ENCODE data around the gene DPCD.

Gene DPCD

GRCh38 chr10:101567165-101568006, 20.7 kb upstream of the DPCD start:
- FAIRE-seq (no peak), DNase-seq (ENCODE audit: low spot score) (no peak)

DNA sequence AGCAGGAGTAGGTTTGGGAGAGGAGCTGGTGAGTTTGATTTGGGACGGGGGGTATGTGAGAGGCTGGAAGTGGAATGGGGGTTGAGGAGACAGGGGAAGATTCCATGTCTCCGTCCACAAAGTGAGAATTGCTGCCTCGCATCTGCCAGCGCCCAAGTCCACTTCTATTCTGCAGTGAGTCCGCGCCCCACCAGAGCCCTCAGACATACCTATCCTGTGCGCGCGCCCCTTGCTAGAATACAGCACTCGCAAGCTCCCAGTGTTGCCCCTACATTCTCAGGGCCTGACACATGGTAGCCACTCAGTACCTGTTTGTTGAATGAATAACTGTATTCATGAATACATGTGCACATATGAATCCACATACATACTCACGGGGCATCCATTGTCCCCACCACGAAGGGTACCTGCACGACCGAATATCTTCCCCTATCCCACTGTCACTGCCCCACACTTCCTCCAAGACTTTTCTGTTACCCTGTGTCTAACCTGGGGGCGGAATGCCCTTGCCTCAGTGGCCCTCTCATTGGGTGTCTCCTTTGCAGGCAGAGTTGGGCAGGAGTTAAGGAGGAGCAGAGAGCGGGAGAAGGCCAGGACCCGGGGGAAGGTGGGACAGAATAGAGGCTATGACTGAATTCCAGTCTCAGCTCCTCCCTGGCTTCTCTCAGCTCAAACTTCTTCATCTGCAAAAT, 19.9 kb upstream of the DPCD start:
- DNase-seq (ENCODE audit: low spot score) (no peak), FAIRE-seq (no peak)

DNA sequence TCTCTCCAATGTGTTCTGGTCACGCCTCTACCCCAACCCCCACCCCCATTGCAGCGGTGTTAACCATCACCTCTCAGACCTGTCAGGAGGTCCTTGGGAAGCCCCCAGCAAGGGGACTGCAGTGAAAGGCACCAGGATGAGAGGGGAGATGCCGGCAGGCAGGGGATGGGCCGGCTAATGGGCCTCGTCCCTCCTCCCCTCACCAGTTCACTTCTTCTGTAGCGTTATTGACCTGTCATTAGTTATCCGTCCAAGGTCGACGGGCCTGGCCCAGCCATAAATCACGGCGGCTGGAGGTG, 18.8 kb upstream of the DPCD start:
- no peak for FAIRE-seq
- DNase-seq (ENCODE audit: low spot score): no peak

- FAIRE-seq: peak; percentile 9
- DNase-seq (ENCODE audit: low spot score): peak; percentile 92
These were observed 18.3 kb upstream of the DPCD start for GRCh38 chr10:101569622-101570427.

DNA sequence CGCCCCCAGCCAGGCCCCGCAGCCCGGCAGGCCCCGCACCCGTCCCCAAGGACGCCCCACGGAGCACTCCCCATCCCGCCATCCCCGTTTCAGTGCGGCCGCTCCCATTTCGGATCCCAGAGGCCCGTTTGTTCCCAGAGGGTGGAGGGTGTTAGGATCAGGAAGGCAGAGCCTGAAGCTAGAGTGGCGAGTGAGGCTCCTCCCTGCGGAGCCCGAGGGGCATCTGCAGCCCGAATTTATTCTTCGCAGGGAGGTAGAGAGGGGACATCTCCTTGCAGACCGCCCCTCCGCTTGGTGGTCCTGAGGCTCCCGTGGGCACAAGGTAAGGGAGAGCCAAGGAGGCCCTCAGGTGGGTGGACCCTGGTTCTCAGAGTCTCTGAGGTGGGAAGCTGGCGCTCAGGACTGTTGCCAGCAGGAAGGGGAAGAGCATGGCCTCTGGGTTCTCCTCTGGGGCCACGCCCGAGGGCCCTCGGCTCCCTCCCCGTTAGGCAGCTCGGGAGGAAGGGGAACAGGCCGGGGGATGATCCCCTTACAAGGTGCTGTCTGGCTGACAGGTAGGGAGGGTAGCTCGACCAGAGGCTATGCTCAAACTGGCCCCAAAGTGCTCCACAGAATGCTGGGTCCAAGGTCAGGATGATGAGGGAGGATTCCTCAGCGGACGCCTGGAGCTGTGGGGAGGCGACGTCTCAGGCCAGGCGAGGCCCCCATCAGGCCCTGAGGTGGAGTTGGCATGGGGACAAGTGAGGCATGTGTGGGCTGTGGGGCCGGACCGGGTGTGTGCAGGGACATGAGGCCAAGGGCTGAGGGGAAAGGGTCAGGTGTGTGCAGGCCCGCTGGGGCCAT, 17.5 kb upstream of the DPCD start:
- no peak for FAIRE-seq
- no peak for DNase-seq (ENCODE audit: low spot score)

GRCh38 chr10:101571271-101571925, 16.7 kb upstream of the DPCD start:
- DNase-seq (ENCODE audit: low spot score) (no peak), FAIRE-seq (no peak)

DNA sequence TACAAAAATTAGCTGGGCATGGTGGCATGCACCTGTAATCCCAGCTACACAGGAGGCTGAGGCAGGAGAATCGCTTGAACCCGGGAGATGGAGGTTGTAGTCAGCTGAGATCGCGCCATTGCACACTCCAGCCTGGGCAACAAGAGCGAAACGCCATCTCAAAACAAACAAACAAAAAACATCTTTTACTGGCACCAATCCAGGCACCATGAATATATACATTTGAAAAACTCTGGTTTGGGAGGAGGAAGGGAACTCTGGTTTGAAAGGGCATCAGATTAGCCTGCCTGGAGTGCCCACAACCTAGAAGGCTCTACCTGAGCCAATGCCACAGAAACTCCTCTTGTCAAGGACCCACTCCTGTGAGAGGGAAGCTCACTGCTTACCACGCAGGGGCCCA, 16.0 kb upstream of the DPCD start:
- DNase-seq (ENCODE audit: low spot score) (no peak), FAIRE-seq (no peak)

DNA sequence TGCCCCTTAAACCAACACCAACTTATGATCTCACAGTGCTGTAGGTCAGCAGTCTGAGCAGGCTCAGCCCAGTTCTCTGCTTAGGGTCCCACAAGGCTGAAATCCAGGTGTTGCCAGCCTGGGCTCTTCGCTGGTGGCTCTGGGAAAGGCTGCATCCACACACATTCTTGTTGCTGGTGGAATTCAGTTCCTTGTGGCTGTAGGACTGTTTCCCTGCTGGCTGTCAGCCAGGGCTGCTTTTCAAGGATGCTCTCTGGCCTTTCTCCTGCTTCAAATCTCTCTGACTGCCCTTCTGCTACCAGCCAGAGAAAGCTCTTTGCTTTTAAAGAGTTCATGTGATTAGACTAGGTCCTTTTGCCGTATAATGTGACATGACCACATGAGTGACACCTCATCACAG, 15.3 kb upstream of the DPCD start:
- no peak for DNase-seq (ENCODE audit: low spot score)
- no peak for FAIRE-seq

- FAIRE-seq: no peak
- DNase-seq (ENCODE audit: low spot score): no peak
These were observed 14.0 kb upstream of the DPCD start for GRCh38 chr10:101573885-101574753.

DNA sequence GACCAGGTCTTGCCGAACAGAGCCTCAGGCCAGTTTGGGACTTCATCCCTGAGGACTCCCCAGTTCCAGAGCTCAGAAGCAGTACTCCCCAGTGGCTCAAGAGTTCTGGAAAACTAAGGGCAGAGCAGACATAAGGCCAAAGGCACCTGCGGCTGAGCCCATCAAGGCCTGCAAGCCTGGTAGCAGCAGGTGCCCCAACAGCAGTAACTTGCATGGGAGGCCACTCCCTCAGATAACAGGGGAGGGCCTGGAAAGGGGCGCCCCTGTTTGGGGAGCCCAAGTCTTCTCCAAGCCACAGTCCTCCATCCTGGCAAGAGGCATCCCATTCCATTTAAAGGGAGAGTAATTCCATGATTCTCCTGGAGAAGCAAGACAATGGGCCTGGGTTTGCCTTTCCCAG, 13.0 kb upstream of the DPCD start:
- FAIRE-seq (no peak), DNase-seq (ENCODE audit: low spot score) (no peak)

DNA sequence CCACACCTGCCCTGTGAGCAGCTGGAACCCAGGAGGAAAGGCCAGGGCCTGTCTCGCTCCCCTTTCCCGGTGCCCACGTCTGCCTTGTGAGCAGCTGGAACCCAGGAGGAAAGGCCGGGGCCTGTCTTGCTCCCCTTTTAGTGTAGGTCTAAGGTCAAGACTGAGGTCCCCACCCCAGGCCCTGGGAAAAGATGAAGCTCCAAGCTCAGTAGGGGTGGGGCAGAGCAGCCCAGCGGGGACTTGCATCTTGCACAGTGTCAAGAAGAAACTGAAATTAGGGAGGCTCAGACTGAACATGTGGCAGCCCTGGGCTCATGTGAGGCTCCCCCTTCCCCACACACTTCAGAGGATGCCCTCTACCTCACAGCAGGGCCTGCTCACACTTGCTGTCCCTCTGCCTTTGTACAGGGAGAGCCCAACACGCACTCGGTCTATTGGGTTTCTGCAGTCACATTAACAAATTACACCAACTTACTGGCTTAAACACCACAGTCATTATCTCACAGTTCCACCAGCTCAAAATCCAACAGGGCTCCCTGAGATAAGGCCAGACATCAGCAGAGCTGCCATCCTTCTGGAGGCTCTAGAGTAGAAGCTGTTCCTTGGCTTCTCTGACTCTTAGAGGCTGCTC, 12.4 kb upstream of the DPCD start:
- DNase-seq (ENCODE audit: low spot score) (no peak), FAIRE-seq (no peak)

- FAIRE-seq (no peak), DNase-seq (ENCODE audit: low spot score) (no peak)
These were observed 11.8 kb upstream of the DPCD start for GRCh38 chr10:101576211-101576863.

DNA sequence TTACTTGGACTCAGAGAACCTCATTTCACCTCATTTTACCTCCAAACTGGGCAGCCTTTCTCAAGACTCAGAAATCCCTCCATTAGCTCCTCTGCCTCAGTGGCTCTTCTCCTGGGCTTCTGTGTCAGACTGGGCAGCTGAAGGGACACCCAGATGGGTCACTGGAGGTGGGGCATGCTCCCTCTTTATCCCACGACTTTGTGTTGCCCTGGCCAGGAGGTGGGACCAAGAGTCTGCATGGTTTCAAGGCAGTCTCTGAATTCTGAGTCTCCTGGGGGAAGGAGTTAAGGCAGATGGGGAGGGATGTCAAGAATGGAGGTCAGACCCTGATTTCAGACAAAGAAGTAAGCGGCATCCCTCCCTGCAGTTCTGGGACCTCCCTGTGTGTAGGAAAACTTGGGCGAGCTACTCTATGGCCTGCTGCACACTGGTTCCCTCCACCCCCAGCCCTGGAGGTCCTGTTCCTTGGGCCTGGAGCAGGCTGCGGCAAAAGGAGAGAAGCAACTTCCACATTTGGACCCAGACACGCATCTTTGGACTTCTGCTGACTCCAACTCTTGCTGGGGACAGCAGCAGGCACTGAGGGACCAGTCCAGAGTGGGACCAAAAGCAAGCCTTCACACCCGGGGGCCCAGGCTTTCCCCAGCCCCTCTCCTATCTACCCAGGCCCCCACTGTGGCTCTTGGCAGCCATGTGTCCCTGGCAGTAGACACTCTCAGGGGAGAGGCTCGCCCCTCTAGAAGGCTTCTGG, 10.8 kb upstream of the DPCD start:
- FAIRE-seq (no peak), DNase-seq (ENCODE audit: low spot score) (no peak)

DNA sequence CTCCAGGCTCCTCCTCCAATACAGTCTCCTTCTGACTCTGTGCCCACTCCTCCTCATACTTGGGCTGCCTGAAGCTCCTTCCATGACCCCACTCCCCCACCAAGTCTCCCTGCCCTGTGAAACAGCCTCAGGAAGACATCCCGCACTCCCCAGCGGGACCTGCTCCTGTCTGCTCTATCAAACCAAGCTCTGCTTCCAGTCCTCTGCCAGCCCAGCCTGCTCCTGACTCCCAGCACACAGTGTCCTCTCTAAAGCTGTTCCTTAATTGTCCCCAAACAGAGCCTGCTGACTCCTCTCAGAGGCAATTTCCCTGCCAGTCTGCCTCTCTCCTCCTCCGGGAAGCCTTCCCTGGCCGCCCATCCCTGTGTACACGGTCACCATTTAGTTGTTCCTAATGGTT, 9.9 kb upstream of the DPCD start:
- DNase-seq (ENCODE audit: low spot score) (no peak), FAIRE-seq (no peak)

DNA sequence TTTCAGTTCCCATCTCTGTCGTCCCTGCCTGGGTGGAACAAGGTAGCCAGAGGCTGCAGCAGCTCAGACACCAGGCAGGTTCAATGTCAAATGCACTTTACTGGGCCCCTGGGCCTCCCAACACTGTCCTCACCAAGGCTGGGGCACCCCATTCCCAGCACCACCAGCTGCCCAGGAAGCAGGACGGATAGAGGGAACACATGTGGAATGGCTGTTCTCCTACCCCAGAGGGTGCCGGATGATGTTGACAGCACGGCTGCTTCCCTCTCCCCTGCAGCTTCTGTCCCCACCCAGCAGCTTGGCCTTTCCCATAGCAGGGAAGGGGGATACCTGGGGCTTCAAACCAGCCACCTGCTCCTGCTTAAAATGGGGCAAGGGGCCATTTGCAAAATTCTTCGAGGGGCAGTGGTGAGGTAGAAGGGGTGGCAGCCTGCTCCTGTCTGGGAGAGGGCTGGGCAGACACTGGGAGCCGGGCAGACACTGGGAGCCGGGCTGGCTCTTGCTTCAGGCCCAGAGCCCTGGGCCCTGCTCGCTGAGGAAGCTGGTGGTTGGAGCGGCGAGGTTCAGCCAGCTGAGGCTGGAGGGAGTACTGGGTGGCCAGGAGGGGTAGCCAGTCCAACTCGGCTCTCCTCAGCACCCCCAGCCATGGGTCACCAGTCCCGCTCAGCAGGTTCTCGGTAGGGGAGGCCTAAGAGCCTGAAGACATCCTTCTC, 9.2 kb upstream of the DPCD start:
- peak; percentile 27 for FAIRE-seq

DNA sequence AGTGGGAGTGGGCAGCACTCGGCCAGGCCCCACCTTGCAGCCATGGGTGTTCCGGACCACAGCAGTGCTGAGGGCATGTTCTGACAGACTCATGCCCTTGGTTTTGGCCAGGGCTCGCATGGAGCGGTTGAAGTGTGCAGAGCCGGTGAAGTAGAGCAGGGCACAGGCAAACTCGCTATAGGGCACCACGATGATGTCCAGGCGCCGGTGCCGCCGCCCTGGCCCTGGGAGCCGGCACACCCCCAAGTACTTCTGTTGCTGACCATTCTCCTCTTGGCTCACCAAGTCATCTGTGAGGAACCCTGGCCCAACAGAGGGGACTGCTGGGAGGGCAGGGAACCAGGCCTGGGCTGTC, 8.6 kb upstream of the DPCD start:
- FAIRE-seq: no peak
- DNase-seq (ENCODE audit: low spot score): no peak

More for the DNA sequence above, 9.2 kb upstream of the DPCD start:
- no peak for DNase-seq (ENCODE audit: low spot score)
